HEK293T (cell line): ENCODE measurements around the gene RANBP3L.

Experiments
- BHLHE40 ChIP-seq: fragments of 450-650 bp; IDR thresholded peaks from 2 replicates; pipeline ENCODE4 v1.6.1; 2016; ENCODE audit warnings: mild to moderate bottlenecking, moderate library complexity, borderline replicate concordance
- ELF4 ChIP-seq: fragments of 450-650 bp; IDR thresholded peaks from 2 replicates; pipeline ENCODE4 v1.6.1; 2017; ENCODE audit warnings: antibody characterized with exemption
- FOXA1 ChIP-seq: fragments of 450-650 bp; IDR thresholded peaks from 2 replicates; pipeline ENCODE4 v1.6.1; 2016; ENCODE audit warnings: mild to moderate bottlenecking
- FOXK2 ChIP-seq: fragments of 450-650 bp; IDR thresholded peaks from 2 replicates; pipeline ENCODE4 v1.6.1; 2016; ENCODE audit warnings: mild to moderate bottlenecking
- SP1 ChIP-seq: fragments of 450-650 bp; IDR thresholded peaks from 2 replicates; pipeline ENCODE4 v1.6.1; 2017
- SUZ12 ChIP-seq: fragments of 450-650 bp; IDR thresholded peaks from 2 replicates; pipeline ENCODE4 v1.6.1; 2016; ENCODE audit warnings: mild to moderate bottlenecking

- TF ChIP-seq SUZ12 = no peak
- no peak for TF ChIP-seq FOXA1
- TF ChIP-seq BHLHE40 = no peak
- TF ChIP-seq ELF4 = no peak
- TF ChIP-seq FOXK2 = no peak
- no peak for TF ChIP-seq SP1
Measured at GRCh38 chr5:36270175-36270574, 31.5 kb downstream of the RANBP3L start.
